ENCODE results near the gene TEX14.
"Not testable (repeated sequence)": the region's sequence is repeated elsewhere in the genome, so short reads cannot be mapped to it uniquely, and the experiment has no call there.

The TEX14 gene

GRCh38 chr17:58657962-58658803 lies 33.7 kb downstream of the TEX14 start:
- H3K27me3 ChIP-seq (ENCODE audit: control insufficient read depth in 3 of 3, insufficient read depth in 3 of 3, low read depth in 1 of 3, low read length in 3 of 3); H3K79me1 ChIP-seq (ENCODE audit: low read depth, low read length); H2AFZ ChIP-seq (ENCODE audit: low read length); H4K91ac ChIP-seq (ENCODE audit: low read depth, low read length, poor library complexity); H2BK5ac ChIP-seq (ENCODE audit: low read length); H2AK5ac ChIP-seq (ENCODE audit: low read depth, low read length); H2BK120ac ChIP-seq (ENCODE audit: low read depth, low read length); H3K9me3 ChIP-seq (replicated peaks in 1 of 2; ENCODE audit: control insufficient read depth in 2 of 2, insufficient read depth in 1 of 2, low read depth in 1 of 2, low read length in 2 of 2); H2BK12ac ChIP-seq (ENCODE audit: low read length); H3K18ac ChIP-seq (ENCODE audit: low read length); H3K4me1 ChIP-seq (ENCODE audit: control insufficient read depth in 2 of 2, insufficient read depth in 1 of 2, low read depth in 1 of 2, low read length in 2 of 2); H3K4me2 ChIP-seq (ENCODE audit: insufficient read depth, low read length, poor library complexity, severe bottlenecking); H3K4me3 ChIP-seq (ENCODE audit: low read length in 2 of 2); H3K9ac ChIP-seq (ENCODE audit: low read depth, low read length, poor library complexity); DNase-seq (ENCODE audit: low spot score); H4K8ac ChIP-seq (ENCODE audit: low read depth, low read length); H3K23ac ChIP-seq (ENCODE audit: low read depth, low read length, poor library complexity); H3K36me3 ChIP-seq (replicated peaks in 1 of 2; ENCODE audit: control insufficient read depth in 2 of 2, insufficient read depth in 2 of 2, low read length in 2 of 2); H3K4ac ChIP-seq (ENCODE audit: low read length); H2BK15ac ChIP-seq (ENCODE audit: low read length); H3K14ac ChIP-seq (ENCODE audit: low read length): not testable (repeated sequence)
- H3K27ac ChIP-seq (replicated peaks; ENCODE audit: low read length), result peak overlapping the region; percentile 51
- no CpG with 5 or more reads among the region's 10 CpGs for WGBS, 2 donors (ENCODE audit: extremely low coverage in 2 of 2, insufficient read length in 2 of 2, insufficient replicate concordance in 1 of 2)

GRCh38 chr17:58648236-58648635 lies 43.6 kb downstream of the TEX14 start:
- Histone ChIP-seq H3K27me3 (ENCODE audit: control insufficient read depth in 3 of 3, insufficient read depth in 3 of 3, low read depth in 1 of 3, low read length in 3 of 3) (no peaks in the 10 kb centered on the region), H2BK12ac (ENCODE audit: low read length) (no peak overlapping the region), H2BK120ac (ENCODE audit: low read depth, low read length) (no peak overlapping the region), H2BK15ac (ENCODE audit: low read length) (no peak overlapping the region), H2AK5ac (ENCODE audit: low read depth, low read length) (no peak overlapping the region), H3K9ac (ENCODE audit: low read depth, low read length, poor library complexity) (no peak overlapping the region), H3K23ac (ENCODE audit: low read depth, low read length, poor library complexity) (no peak overlapping the region), H3K36me3 (replicated peaks in 1 of 2; ENCODE audit: control insufficient read depth in 2 of 2, insufficient read depth in 2 of 2, low read length in 2 of 2) (no peaks in the 10 kb centered on the region), H2AFZ (ENCODE audit: low read length) (no peak overlapping the region), H3K4me2 (ENCODE audit: insufficient read depth, low read length, poor library complexity, severe bottlenecking) (no peak overlapping the region), H2BK5ac (ENCODE audit: low read length) (no peak overlapping the region), H3K4me3 (ENCODE audit: low read length in 2 of 2) (no peak overlapping the region), H3K18ac (ENCODE audit: low read length) (no peak overlapping the region), H3K14ac (ENCODE audit: low read length) (no peak overlapping the region), H3K79me1 (ENCODE audit: low read depth, low read length) (no peaks in the 10 kb centered on the region), H3K4ac (ENCODE audit: low read length) (no peak overlapping the region), H4K8ac (ENCODE audit: low read depth, low read length) (no peak overlapping the region), H4K91ac (ENCODE audit: low read depth, low read length, poor library complexity) (no peak overlapping the region), H3K27ac (replicated peaks; ENCODE audit: low read length) (no peak overlapping the region), H3K4me1 (ENCODE audit: control insufficient read depth in 2 of 2, insufficient read depth in 1 of 2, low read depth in 1 of 2, low read length in 2 of 2) (no peaks in the 10 kb centered on the region), H3K9me3 (replicated peaks in 1 of 2; ENCODE audit: control insufficient read depth in 2 of 2, insufficient read depth in 1 of 2, low read depth in 1 of 2, low read length in 2 of 2) (no peaks in the 10 kb centered on the region)
- DNase-seq (ENCODE audit: low spot score), result no peak

- Histone ChIP-seq H3K18ac (ENCODE audit: low read length) (no peak overlapping the region), H3K9ac (ENCODE audit: low read depth, low read length, poor library complexity) (no peak overlapping the region), H3K4me3 (ENCODE audit: low read length in 2 of 2) (no peak overlapping the region), H3K27ac (replicated peaks; ENCODE audit: low read length) (no peak overlapping the region), H3K9me3 (replicated peaks in 1 of 2; ENCODE audit: control insufficient read depth in 2 of 2, insufficient read depth in 1 of 2, low read depth in 1 of 2, low read length in 2 of 2) (no peaks in the 10 kb centered on the region), H3K4me2 (ENCODE audit: insufficient read depth, low read length, poor library complexity, severe bottlenecking) (no peak overlapping the region), H2BK15ac (ENCODE audit: low read length) (no peak overlapping the region), H3K4ac (ENCODE audit: low read length) (no peak overlapping the region), H2BK120ac (ENCODE audit: low read depth, low read length) (no peak overlapping the region), H2BK12ac (ENCODE audit: low read length) (no peak overlapping the region), H3K27me3 (ENCODE audit: control insufficient read depth in 3 of 3, insufficient read depth in 3 of 3, low read depth in 1 of 3, low read length in 3 of 3) (no peaks in the 10 kb centered on the region), H2AFZ (ENCODE audit: low read length) (no peak overlapping the region), H3K14ac (ENCODE audit: low read length) (no peak overlapping the region), H4K8ac (ENCODE audit: low read depth, low read length) (no peak overlapping the region), H3K23ac (ENCODE audit: low read depth, low read length, poor library complexity) (no peak overlapping the region), H2AK5ac (ENCODE audit: low read depth, low read length) (no peak overlapping the region), H2BK5ac (ENCODE audit: low read length) (no peak overlapping the region), H4K91ac (ENCODE audit: low read depth, low read length, poor library complexity) (no peak overlapping the region), H3K4me1 (ENCODE audit: control insufficient read depth in 2 of 2, insufficient read depth in 1 of 2, low read depth in 1 of 2, low read length in 2 of 2) (no peaks in the 10 kb centered on the region), H3K79me1 (ENCODE audit: low read depth, low read length) (no peaks in the 10 kb centered on the region), H3K36me3 (replicated peaks in 1 of 2; ENCODE audit: control insufficient read depth in 2 of 2, insufficient read depth in 2 of 2, low read length in 2 of 2) (no peaks in the 10 kb centered on the region)
- WGBS, 2 donors (ENCODE audit: extremely low coverage in 2 of 2, insufficient read length in 2 of 2, insufficient replicate concordance in 1 of 2), result no CpG with 5 or more reads among the region's 2 CpGs
- DNase-seq (ENCODE audit: low spot score), result no peak
These were observed 48.7 kb downstream of the TEX14 start for GRCh38 chr17:58643147-58643546.

GRCh38 chr17:58641887-58642311 lies 49.9 kb downstream of the TEX14 start:
- Histone ChIP-seq H2BK15ac (ENCODE audit: low read length) (no peak overlapping the region), H4K91ac (ENCODE audit: low read depth, low read length, poor library complexity) (no peak overlapping the region)

More at GRCh38 chr17:58641887-58642311, 49.9 kb downstream of the TEX14 start:
- Histone ChIP-seq H2BK12ac (ENCODE audit: low read length) (no peak overlapping the region), H3K4me3 (ENCODE audit: low read length in 2 of 2) (no peak overlapping the region), H3K4ac (ENCODE audit: low read length) (no peak overlapping the region), H3K18ac (ENCODE audit: low read length) (no peak overlapping the region), H3K79me1 (ENCODE audit: low read depth, low read length) (no peaks in the 10 kb centered on the region), H3K4me2 (ENCODE audit: insufficient read depth, low read length, poor library complexity, severe bottlenecking) (no peak overlapping the region), H3K9ac (ENCODE audit: low read depth, low read length, poor library complexity) (no peak overlapping the region), H3K4me1 (ENCODE audit: control insufficient read depth in 2 of 2, insufficient read depth in 1 of 2, low read depth in 1 of 2, low read length in 2 of 2) (no peaks in the 10 kb centered on the region), H3K27me3 (ENCODE audit: control insufficient read depth in 3 of 3, insufficient read depth in 3 of 3, low read depth in 1 of 3, low read length in 3 of 3) (no peaks in the 10 kb centered on the region), H3K9me3 (replicated peaks in 1 of 2; ENCODE audit: control insufficient read depth in 2 of 2, insufficient read depth in 1 of 2, low read depth in 1 of 2, low read length in 2 of 2) (no peaks in the 10 kb centered on the region), H4K8ac (ENCODE audit: low read depth, low read length) (no peak overlapping the region), H2AK5ac (ENCODE audit: low read depth, low read length) (no peak overlapping the region), H2BK120ac (ENCODE audit: low read depth, low read length) (no peak overlapping the region), H3K36me3 (replicated peaks in 1 of 2; ENCODE audit: control insufficient read depth in 2 of 2, insufficient read depth in 2 of 2, low read length in 2 of 2) (no peaks in the 10 kb centered on the region), H2BK5ac (ENCODE audit: low read length) (no peak overlapping the region), H3K14ac (ENCODE audit: low read length) (no peak overlapping the region), H3K23ac (ENCODE audit: low read depth, low read length, poor library complexity) (no peak overlapping the region), H2AFZ (ENCODE audit: low read length) (no peak overlapping the region), H3K27ac (replicated peaks; ENCODE audit: low read length) (no peak overlapping the region)
- no peak for DNase-seq (ENCODE audit: low spot score)
- no CpG with 5 or more reads among the region's 1 CpG for WGBS, 2 donors (ENCODE audit: extremely low coverage in 2 of 2, insufficient read length in 2 of 2, insufficient replicate concordance in 1 of 2)

Measured in neuronal stem cell (in vitro differentiated cells).